ENCODE results near the gene HYLS1.

HYLS1 gene

DNA sequence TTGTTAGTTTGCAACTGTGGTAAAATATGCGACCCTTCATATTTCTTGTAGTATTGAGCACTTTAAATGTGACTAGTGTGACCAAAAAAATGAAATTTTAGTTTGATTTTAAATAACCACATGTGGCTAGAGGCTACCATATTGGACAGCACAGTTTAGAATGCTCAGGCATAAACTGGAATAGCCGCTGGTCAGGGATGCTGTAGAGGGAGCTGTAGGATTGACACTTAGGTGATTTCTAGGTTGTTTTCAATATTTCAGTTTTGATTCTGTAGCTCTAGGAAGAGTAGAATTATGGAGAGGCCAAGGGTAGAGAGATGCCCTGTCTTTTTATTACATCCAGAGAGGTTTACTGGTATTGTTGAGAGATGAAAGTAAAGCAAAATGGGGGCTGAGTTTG is 47.6 kb downstream of the HYLS1 start:
- DNase-seq: no peak

GRCh38 chr11:125935618-125936199 is 48.2 kb downstream of the HYLS1 start:
- no peak for DNase-seq

- no peak for DNase-seq
Observed at GRCh38 chr11:125938418-125938817, 51.0 kb downstream of the HYLS1 start.

DNA sequence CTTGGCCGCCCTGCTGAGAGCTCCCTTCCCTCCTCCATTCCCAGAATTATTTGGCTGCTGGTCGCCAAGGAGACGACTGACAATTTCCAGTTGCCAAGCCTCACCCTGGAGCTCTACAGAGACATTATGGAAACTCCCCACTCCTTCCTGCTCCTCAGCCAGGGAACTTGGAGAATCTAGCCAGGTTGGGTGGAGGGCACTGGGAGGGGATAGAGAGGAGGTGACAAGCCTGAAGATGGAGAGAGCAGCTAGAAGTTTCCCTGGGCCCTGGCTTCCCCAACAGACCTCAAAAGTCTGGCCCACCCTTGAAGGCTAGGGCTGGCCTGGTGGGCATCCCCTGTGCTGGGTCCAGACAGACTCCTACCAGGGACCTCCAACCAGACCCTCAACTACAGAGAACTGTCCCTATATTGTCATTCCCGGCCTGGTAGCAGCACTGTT is 51.6 kb downstream of the HYLS1 start:
- no peak for DNase-seq

DNA sequence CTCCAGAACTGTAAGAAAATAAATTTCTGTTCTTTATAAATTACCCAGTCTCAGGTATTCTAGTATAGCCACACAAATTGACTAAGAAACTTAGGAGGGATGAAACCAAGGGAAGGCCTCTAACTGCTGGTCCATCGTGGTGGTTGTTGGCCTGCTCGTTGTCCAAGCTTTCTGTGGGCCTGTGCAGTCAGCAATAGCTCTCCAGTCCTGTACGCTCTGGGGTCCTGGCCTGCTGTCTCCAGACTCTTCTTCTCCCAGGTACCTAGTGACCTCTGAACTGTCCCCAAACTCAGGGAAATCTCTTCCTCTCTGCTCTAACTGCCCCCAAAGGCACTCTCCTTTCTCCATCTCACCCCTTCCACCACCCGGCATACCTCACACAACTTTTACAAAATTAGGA is 52.7 kb downstream of the HYLS1 start:
- no peak for DNase-seq

DNA sequence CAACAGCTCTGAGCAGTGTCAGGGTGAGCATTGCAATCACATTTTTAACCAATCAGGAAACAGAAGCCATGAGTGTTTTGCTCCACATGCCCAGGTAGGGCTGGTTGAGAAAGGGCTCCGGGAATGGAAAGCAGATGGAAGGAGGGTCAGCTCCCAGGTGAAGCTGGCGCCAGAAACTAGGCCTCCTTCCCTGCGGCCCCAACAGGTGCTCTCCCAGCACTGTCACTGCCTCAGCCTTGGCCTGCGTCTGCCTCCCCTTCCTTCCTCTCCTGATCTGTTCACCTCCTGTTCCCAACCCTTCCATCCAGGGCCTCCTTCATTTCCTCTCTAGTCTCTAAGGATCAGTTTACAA is 53.8 kb downstream of the HYLS1 start:
- DNase-seq: no peak

GRCh38 chr11:125941619-125942611 is 54.4 kb downstream of the HYLS1 start:
- DNase-seq: peak; percentile 48

GRCh38 chr11:125942771-125943428 is 55.4 kb downstream of the HYLS1 start:
- DNase-seq: no peak

GRCh38 chr11:125943661-125944349 is 56.3 kb downstream of the HYLS1 start:
- DNase-seq: no peak

DNA sequence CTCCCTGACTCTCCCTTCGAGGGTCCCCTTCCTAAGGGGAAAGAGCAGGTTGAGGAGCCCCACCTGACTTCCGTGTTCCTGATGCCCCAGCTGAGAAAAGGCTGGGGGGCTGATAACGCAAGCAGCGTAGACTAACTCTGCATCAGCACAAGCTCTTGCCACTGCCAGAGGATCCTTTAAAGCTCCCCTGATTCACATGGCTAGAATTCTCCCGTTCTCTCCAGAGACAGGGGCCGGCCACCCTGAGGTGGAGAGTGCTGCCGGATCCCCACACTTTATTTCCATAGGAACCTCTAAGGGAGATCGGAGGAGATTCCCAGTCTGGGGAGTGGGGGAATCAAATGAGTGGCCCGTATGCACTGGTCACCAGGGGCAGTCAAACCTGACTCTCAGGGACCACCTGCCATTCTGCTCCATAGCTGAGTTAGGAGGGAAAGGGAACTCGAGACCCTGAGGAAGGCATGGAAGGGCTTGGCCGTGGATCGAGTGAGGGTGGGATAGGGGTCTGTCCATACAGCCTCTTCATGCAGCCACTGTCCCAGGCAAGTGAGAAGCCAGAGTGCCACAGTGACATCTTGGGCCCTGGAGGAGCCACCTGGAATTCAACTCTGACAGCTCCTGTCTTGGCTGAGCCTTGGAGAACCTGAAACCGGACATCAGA is 57.0 kb downstream of the HYLS1 start:
- no peak for DNase-seq

DNA sequence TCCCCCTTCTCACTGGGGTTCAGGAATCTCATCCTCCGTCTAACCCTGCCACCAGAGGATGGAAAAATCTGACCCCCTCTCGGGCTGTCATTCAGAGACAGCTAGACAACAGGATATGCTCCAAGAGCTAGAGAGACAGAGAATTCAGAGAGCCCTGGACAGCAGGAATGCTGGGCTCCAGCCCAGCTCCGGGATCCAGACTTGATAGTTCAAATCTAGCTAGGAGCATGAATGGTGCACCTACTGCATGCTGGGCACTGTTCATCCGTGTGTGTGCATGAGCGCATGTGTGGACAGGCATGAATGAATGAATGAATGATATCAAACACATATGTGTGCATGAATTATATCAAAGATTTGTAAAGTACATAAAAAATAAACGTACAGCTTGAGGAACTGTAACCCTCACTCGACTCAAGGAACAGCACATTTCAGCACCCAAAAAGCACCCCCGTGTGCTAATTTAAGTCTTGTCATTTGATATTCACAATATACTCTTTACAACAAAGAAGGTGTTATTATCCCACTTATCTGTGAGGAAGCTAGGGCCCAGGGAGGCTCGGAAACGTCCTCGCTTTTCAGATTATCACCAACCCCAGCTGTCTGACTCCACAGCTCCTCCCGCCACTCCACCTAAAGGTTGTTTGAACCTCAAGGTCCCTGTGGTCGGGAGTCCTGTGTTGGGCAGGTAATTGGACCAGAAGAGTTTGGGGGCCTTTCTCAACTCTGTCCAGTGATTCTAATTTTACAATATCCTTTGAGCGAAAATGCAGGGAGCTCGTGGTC is 57.7 kb downstream of the HYLS1 start:
- DNase-seq: no peak

- DNase-seq: no peak
Observed at GRCh38 chr11:125945797-125946520, 58.5 kb downstream of the HYLS1 start, which contains the start of gene VSIG10L2. VSIG10L2 (plus strand) TSS chr11:125946044; CDS start chr11:125946056, 12 bp downstream.

DNA sequence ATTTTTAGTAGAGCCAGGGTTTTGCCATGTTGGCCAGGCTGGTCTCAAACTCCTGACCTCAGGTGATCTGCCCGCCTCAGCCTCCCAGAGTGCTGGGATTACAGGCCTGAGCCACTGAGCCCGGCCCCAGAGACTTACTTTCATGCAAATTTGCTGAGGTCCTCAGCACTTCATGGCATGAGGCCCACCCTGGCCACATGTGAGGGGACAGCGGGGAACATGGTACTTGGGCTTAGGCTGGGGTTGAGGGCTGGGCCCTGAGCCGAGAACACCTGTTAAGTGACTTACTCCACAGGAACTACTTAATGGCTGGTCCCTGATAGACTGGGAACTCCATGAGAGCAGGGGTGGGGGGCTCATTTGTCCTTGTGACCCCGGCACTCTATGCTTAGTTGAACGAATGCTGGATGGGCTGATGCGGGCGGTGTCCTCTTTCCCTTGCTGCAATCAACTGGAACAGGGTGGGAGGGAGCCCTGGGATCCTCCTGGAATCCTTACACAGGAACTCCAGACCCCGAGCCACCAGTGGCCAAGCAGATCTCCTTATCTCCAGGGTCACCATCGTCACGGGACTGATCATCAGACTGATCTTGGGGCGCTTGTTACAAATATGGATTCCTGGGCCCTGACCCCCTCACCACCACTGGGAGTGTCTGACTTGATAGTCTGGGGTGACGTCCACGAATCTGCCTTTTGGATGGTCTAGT is 59.4 kb downstream of the HYLS1 start:
- no peak for DNase-seq

GRCh38 chr11:125947419-125948277 is 60.2 kb downstream of the HYLS1 start:
- DNase-seq: no peak

- no peak for DNase-seq
Observed at GRCh38 chr11:125948278-125949051, 61.0 kb downstream of the HYLS1 start.

- no peak for DNase-seq
Observed at GRCh38 chr11:125949271-125950177, 62.1 kb downstream of the HYLS1 start.

DNA sequence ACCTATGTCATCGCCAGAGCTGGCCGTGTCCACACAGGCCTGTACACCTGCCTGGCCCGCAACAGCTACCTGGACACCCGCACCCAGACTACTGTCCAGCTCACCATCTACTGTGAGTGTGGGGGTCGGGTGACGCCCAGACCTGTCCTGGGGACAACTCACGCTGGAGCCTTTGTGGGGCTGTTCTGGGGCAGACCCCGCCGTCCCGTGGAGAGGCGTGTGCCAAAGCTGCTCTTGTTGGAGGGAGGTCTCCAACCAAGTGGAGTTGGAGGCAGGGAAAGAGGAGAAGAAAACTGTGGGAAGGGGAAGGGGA is 62.7 kb downstream of the HYLS1 start:
- no peak for DNase-seq
